Activated CD8-positive, alpha-beta T cell treated with anti-CD3 and anti-CD28 coated beads, Interleukin-2, amount 10 ng/mL, durations not matched to agents 7 days and 5 days (primary cell): ENCODE measurements around the gene DNER. TPM values are rescaled to one million over a fixed set of nuclear protein-coding genes. Genes with fewer than 3 reads are reported as not detected.
A peak's percentile ranks its signal among the peaks of the same experiment; 100 is the strongest.
"Not testable (repeated sequence)": the region's sequence is repeated elsewhere in the genome, so short reads cannot be mapped to it uniquely, and the experiment has no call there.

Source experiments
- ATAC-seq: fragments of 150-1000 bp; cut with Tn5 transposase; one replicate; pipeline ENCODE4 v1.10.0; 2021; ENCODE audit warnings: moderate library complexity
- CTCF ChIA-PET: fragments of 350-600 bp; sonication (Branson Sonifier 250); formaldehyde crosslinking; loops from one replicate; lab custom pipeline; 2021; ENCODE audit warnings: antibody characterized with exemption; lab: Charles Lee
- POLR2A ChIA-PET: fragments of 350-600 bp; sonication (Branson Sonifier 250); formaldehyde crosslinking; loops from one replicate; lab custom pipeline; 2021; ENCODE audit warnings: antibody characterized with exemption; lab: Charles Lee
- DNase-seq: peaks from one replicate; pipeline ENCODE4 v3.0.0-alpha.2; 2020
- H3K27ac Mint-ChIP-seq: one replicate; pipeline ENCODE4 v1.8.0; 2021; ENCODE audit warnings: mild to moderate bottlenecking, mixed read lengths
- H3K27me3 Mint-ChIP-seq: one replicate; pipeline ENCODE4 v1.8.0; 2021; ENCODE audit warnings: low read depth, mixed read lengths
- H3K36me3 Mint-ChIP-seq: one replicate; pipeline ENCODE4 v1.8.0; 2021; ENCODE audit warnings: low read depth, mixed read lengths
- H3K4me1 Mint-ChIP-seq: one replicate; pipeline ENCODE4 v1.8.0; 2021; ENCODE audit warnings: low read depth, mixed read lengths
- H3K4me3 Mint-ChIP-seq: one replicate; pipeline ENCODE4 v1.8.0; 2021; ENCODE audit warnings: mild to moderate bottlenecking, mixed read lengths
- H3K9me3 Mint-ChIP-seq: one replicate; pipeline ENCODE4 v1.8.0; 2022; ENCODE audit warnings: mixed read lengths; ENCODE audit not compliant: insufficient read depth
- total RNA-seq, 2 experiments: library from RNA; stranded (reverse); gene quantifications; one replicate each; pipeline ENCODE4 v1.2.3, GENCODE V29; 2021

The DNER gene
- total RNA-seq, 2 experiments from 2014 or later = not detected

DNA sequence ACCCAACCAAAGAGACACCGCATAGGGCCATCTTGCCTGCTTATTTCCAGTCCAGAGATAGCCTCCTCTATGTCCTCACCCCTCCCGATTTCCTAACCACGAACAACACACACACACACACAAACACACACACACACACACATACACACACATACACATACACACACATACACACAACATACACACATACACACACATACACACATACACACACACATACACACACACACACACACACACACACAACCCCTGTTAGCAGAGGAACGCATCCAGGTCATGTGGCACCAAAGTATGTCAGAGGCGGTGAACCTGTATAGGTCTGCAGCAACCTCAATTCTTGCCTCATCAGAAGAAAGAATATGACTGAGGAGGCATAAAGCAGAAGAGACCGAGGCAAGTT lies 18.5 kb upstream of the DNER start:
- peaks cover 2% of the 10 kb centered on the region for H3K27me3 Mint-ChIP-seq
- no peak overlapping the region for H3K4me3 Mint-ChIP-seq
- DNase-seq (no peak), ATAC-seq (no peak)
- ChIA-PET CTCF (no interaction called here), POLR2A (no interaction called here)
- H3K27ac Mint-ChIP-seq = no peak overlapping the region
- no peaks in the 10 kb centered on the region for H3K36me3 Mint-ChIP-seq
- peaks cover 6% of the 10 kb centered on the region for H3K4me1 Mint-ChIP-seq
- H3K9me3 Mint-ChIP-seq = peaks cover 7% of the 10 kb centered on the region

DNA sequence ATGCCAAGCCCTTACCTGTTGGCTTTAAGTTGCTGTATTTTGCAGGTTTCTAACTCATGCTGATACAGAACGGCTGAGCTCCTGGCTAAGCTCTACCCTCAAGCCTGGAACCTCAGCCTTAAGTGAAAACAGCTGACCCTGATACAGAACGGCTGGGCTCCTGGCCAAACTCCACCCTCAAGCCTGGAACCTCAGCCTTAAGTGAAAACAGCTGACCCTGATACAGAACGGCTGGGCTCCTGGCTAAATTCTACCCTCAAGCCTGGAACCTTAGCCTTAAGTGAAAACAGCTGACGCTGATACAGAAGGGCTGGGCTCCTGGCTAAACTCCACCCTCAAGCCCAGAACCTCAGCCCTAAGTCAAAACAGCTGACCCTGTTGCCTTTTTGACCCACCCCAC lies 17.6 kb upstream of the DNER start:
- Mint-ChIP-seq H3K27me3 (peaks cover 2% of the 10 kb centered on the region), H3K4me3 (no peak overlapping the region), H3K9me3 (no peaks in the 10 kb centered on the region), H3K27ac (no peak overlapping the region), H3K36me3 (no peaks in the 10 kb centered on the region), H3K4me1 (peaks cover 6% of the 10 kb centered on the region)
- ATAC-seq = no peak
- CTCF ChIA-PET = no interaction called here
- no peak for DNase-seq
- POLR2A ChIA-PET = no interaction called here

DNA sequence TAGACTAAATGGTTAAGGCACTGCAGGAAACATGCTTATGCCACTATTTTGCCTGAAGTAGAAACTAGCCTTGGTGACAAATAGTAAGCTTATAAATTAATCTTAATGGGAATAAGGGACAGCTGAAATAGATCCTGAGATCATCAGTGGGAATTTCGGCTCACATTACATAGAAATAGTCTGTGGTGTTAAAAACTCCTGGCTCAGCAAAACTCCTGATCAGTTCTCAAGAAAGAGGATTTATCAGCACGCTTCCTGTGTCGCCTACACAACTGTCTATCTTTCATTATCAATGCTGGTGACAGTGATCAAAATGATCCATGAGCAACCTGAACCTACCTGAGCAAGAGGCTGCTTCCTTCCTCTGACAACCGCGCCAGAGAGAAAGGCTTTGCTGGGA lies 17.0 kb upstream of the DNER start:
- no peak overlapping the region for H3K4me3 Mint-ChIP-seq
- POLR2A ChIA-PET = no interaction called here

GRCh38 chr2:229728370-229728769 lies 14.0 kb upstream of the DNER start:
- POLR2A ChIA-PET = no interaction called here
- no peak for ATAC-seq
- no peaks in the 10 kb centered on the region for H3K9me3 Mint-ChIP-seq

More for the DNA sequence above, 17.0 kb upstream of the DNER start:
- peaks cover 2% of the 10 kb centered on the region for H3K27me3 Mint-ChIP-seq
- DNase-seq (no peak), ATAC-seq (no peak)
- H3K9me3 Mint-ChIP-seq = no peaks in the 10 kb centered on the region
- H3K4me1 Mint-ChIP-seq = peaks cover 6% of the 10 kb centered on the region
- H3K36me3 Mint-ChIP-seq = no peaks in the 10 kb centered on the region
- no peak overlapping the region for H3K27ac Mint-ChIP-seq
- CTCF ChIA-PET = no interaction called here

GRCh38 chr2:229726643-229727042 lies 12.3 kb upstream of the DNER start:
- CTCF ChIA-PET = interaction anchor here (0.7 kb wide), 1 partner anchor 1314 kb away, joined by 3 read pairs; no protein-coding TSS in a partner anchor
- no peaks in the 10 kb centered on the region for H3K9me3 Mint-ChIP-seq
- ATAC-seq (no peak), DNase-seq (no peak)
- H3K36me3 Mint-ChIP-seq = no peaks in the 10 kb centered on the region
- H3K4me1 Mint-ChIP-seq = peaks cover 6% of the 10 kb centered on the region
- POLR2A ChIA-PET = interaction anchor here (0.6 kb wide), 1 partner anchor 1527 kb away, joined by 3 read pairs; no protein-coding TSS in a partner anchor
- no peak overlapping the region for H3K27ac Mint-ChIP-seq
- H3K27me3 Mint-ChIP-seq = peaks cover 12% of the 10 kb centered on the region
- no peak overlapping the region for H3K4me3 Mint-ChIP-seq

More at GRCh38 chr2:229728370-229728769, 14.0 kb upstream of the DNER start:
- no peak overlapping the region for H3K27ac Mint-ChIP-seq
- H3K36me3 Mint-ChIP-seq = no peaks in the 10 kb centered on the region
- peaks cover 9% of the 10 kb centered on the region for H3K27me3 Mint-ChIP-seq
- no peak for DNase-seq
- CTCF ChIA-PET = no interaction called here
- H3K4me3 Mint-ChIP-seq = no peak overlapping the region
- peaks cover 7% of the 10 kb centered on the region for H3K4me1 Mint-ChIP-seq

DNA sequence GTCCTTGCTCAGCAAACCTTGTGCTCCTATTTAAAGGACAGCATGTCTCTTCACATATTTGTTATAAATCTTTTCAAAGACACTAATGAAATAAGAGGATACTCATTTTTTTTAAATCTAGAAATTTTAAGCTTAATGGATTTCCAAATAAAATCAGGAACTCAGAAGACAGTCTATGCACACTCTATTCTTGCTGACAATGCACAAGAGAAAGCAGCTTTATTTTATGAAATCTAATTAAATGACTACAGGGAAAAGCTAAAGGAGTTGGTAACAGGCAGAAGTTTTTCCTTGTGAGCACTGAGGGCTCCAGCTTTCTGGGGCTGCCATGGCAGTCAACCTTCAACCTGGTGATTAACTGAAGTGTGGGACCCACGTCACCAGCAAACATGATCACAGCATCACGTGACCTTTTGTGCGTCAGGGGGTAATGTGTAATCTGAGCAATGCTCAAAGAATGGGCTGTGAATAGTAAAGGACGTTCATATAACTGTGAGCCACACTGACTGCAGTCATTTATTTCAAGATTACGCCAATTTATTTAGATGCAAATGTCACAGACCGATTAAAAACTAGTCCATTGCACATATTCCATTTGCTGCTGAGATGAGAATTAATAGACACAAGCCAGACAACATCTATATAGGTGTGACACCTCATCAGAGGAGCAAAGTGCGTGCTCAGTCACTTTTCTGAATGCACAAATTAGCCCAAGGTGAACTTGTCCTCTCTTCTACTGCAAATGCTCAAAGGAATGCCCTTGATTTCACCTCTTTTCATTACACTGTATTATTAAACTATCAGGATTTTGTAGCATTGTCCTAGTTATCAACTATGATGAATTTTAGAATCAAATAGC lies 11.6 kb upstream of the DNER start:
- no peaks in the 10 kb centered on the region for H3K36me3 Mint-ChIP-seq
- CTCF ChIA-PET = no interaction called here
- POLR2A ChIA-PET = interaction anchor here (0.6 kb wide), 1 partner anchor 1528 kb away, joined by 3 read pairs; no protein-coding TSS in a partner anchor

GRCh38 chr2:229723192-229723591 lies 8.8 kb upstream of the DNER start:
- peaks cover 19% of the 10 kb centered on the region for H3K27me3 Mint-ChIP-seq
- POLR2A ChIA-PET, H3K36me3 Mint-ChIP-seq, DNase-seq, H3K4me1 Mint-ChIP-seq, H3K27ac Mint-ChIP-seq, ATAC-seq, H3K4me3 Mint-ChIP-seq, H3K9me3 Mint-ChIP-seq: not testable (repeated sequence)
- CTCF ChIA-PET = interaction anchor here (1.4 kb wide), 1 partner anchor 8 kb away, joined by 3 read pairs; no protein-coding TSS in a partner anchor

More for the DNA sequence above, 11.6 kb upstream of the DNER start:
- Mint-ChIP-seq H3K27ac (no peak overlapping the region), H3K4me3 (no peak overlapping the region), H3K9me3 (no peaks in the 10 kb centered on the region), H3K4me1 (peaks cover 6% of the 10 kb centered on the region), H3K27me3 (peaks cover 12% of the 10 kb centered on the region)
- ATAC-seq (no peak), DNase-seq (no peak)

GRCh38 chr2:229719926-229720647 lies 5.7 kb upstream of the DNER start:
- ATAC-seq (no peak), DNase-seq (no peak)
- ChIA-PET CTCF (no interaction called here), POLR2A (no interaction called here)
- H3K27me3 Mint-ChIP-seq = peaks cover 37% of the 10 kb centered on the region
- no peak overlapping the region for H3K4me3 Mint-ChIP-seq
- H3K9me3 Mint-ChIP-seq = no peaks in the 10 kb centered on the region
- no peak overlapping the region for H3K27ac Mint-ChIP-seq
- no peaks in the 10 kb centered on the region for H3K36me3 Mint-ChIP-seq
- H3K4me1 Mint-ChIP-seq = peaks cover 9% of the 10 kb centered on the region

GRCh38 chr2:229718057-229718456 lies 3.7 kb upstream of the DNER start:
- ChIA-PET POLR2A (no interaction called here), CTCF (no interaction called here)
- no peak overlapping the region for H3K27ac Mint-ChIP-seq
- no peak overlapping the region for H3K4me3 Mint-ChIP-seq
- no peaks in the 10 kb centered on the region for H3K36me3 Mint-ChIP-seq
- peaks cover 35% of the 10 kb centered on the region for H3K27me3 Mint-ChIP-seq
- no peak for ATAC-seq
- H3K4me1 Mint-ChIP-seq = peaks cover 7% of the 10 kb centered on the region
- DNase-seq = no peak
- H3K9me3 Mint-ChIP-seq = no peaks in the 10 kb centered on the region

DNA sequence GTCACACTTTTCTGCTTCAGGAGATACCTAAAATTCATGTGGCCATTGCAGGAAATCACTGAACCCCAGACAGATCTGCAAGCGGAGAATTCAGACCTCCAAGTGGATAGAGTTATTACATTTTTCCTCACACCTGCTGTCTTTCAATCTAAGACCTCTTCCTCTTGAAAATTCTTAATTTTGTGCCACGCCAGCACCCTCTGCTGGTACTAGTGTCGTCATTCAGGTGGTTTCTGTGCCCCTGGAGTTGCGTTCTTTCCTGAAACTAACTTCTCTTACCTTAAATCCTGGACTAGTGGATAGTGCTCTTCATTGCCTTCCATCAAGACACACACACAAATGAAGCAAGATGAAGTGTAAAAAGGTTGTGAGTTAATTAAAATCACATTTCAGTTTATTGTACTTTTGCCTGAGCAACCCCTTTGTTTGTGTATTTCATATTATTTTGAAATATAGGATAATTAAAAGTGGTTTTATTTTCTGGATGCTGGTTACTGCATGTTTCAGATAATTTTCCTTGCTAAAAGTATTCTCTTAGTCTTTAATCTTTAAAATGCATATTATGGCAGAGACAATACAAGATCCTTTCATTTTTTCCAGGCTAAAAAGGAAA lies 1.6 kb upstream of the DNER start:
- Mint-ChIP-seq H3K9me3 (no peaks in the 10 kb centered on the region), H3K27ac (no peak overlapping the region), H3K27me3 (peaks cover 55% of the 10 kb centered on the region), H3K36me3 (no peaks in the 10 kb centered on the region), H3K4me1 (peaks cover 7% of the 10 kb centered on the region), H3K4me3 (no peak overlapping the region)
- ChIA-PET CTCF (interaction anchor here (1.0 kb wide), 1 partner anchor 8 kb away, joined by 3 read pairs; no protein-coding TSS in a partner anchor), POLR2A (no interaction called here)
- DNase-seq = peak; percentile 58
- ATAC-seq = no peak

DNA sequence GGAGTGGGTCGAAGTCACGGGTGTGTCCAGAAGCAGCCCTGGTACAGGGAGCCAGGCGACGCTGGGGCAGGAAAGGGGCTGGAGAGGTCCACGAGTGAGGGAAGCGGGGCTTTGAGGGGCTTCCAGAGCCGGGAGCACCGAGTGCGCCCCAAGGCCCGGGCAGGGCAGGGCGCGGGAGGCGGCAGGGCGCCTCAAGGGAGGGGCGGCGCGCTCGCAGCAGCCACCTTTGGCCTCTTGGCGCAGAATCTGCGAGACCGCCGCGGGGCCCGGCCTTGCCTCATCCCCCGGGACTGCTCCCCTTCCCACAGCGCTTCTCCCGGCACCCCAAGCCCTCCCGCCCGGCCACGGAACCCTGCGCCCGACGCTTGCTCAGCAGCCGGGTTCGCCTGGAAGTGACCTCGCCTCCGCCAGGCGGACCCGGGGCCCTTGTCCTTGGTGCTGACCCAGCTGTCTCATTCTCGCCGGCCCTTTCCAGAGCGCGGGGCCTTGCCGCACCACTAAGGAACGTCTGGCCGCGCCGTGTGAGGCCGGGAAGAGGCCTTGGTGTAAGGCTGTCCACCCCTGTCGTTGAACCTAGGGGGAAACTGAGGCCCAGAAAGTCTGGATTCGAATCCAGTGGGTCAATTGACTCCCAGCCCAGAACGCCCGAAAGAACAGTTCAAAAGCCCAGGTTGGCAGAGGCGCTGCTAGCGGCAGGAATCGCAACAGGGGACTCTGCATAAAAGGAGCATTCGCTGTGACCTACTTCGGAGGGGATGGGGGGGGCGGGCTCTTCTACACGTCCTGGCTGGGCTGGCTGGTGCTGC lies 584 bp upstream of the DNER start:
- peaks cover 62% of the 10 kb centered on the region for H3K27me3 Mint-ChIP-seq
- POLR2A ChIA-PET = no interaction called here
- H3K4me3 Mint-ChIP-seq = no peak overlapping the region
- DNase-seq (peak; percentile 52), ATAC-seq (peak; percentile 66)
- no peak overlapping the region for H3K27ac Mint-ChIP-seq
- no peaks in the 10 kb centered on the region for H3K36me3 Mint-ChIP-seq
- H3K4me1 Mint-ChIP-seq = peaks cover 7% of the 10 kb centered on the region
- CTCF ChIA-PET = interaction anchor here (1.0 kb wide), 1 partner anchor 9 kb away, joined by 3 read pairs; no protein-coding TSS in a partner anchor
- H3K9me3 Mint-ChIP-seq = no peaks in the 10 kb centered on the region
